PC-9 (cell line): Measurements from ENCODE around the gene RAPGEF1.

Experiments used
- EZH2 ChIP-seq: fragments of 200-600 bp; sonication (generic); IDR thresholded peaks from 2 replicates; pipeline ENCODE4 v1.8.0; 2017; ENCODE audit warnings: antibody characterized with exemption, low read depth
- TF ChIP-seq, protein P1 (sequence below): fragments of 200-600 bp; sonication (generic); conservative IDR thresholded peaks from 2 replicates; pipeline ENCODE4 v1.6.1; 2017; ENCODE audit warnings: mixed run types, antibody characterized with exemption, mild to moderate bottlenecking, moderate library complexity

DNA sequence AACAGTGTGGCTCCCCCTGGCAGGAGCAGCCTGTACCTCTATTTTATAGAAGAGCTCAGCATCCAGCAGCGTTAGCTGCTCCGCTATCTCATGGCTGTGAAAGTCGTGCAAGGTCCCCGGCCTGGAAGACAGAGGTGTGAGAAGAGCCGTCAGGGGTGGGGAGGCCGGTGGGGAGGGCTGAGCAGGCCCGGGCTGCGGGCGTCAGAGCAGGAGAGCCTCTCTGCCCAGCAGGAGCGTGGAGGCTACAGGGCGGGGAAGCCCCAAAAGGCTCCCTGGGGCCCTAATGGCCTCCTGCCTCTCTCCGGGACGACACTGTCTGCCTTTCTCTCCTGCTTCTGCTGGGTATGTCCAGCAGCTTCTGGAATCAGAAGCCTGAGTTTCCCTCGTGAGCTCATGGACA is 152.0 kb downstream of the RAPGEF1 start:
- TF ChIP-seq, protein P1, sequence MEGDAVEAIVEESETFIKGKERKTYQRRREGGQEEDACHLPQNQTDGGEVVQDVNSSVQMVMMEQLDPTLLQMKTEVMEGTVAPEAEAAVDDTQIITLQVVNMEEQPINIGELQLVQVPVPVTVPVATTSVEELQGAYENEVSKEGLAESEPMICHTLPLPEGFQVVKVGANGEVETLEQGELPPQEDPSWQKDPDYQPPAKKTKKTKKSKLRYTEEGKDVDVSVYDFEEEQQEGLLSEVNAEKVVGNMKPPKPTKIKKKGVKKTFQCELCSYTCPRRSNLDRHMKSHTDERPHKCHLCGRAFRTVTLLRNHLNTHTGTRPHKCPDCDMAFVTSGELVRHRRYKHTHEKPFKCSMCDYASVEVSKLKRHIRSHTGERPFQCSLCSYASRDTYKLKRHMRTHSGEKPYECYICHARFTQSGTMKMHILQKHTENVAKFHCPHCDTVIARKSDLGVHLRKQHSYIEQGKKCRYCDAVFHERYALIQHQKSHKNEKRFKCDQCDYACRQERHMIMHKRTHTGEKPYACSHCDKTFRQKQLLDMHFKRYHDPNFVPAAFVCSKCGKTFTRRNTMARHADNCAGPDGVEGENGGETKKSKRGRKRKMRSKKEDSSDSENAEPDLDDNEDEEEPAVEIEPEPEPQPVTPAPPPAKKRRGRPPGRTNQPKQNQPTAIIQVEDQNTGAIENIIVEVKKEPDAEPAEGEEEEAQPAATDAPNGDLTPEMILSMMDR, result no peak
- TF ChIP-seq EZH2, result no peak
